HG03565 (cell line): ENCODE data around the gene TSPAN11.
"Not testable (repeated sequence)": the region's sequence is repeated elsewhere in the genome, so short reads cannot be mapped to it uniquely, and the experiment has no call there.

Source experiments
- ATAC-seq: cut with Tn5 transposase; IDR thresholded peaks from one replicate; pipeline ENCODE4 v1.9.1; 2021; ENCODE audit warnings: mild to moderate bottlenecking, moderate library complexity; ENCODE audit not compliant: unreplicated experiment

Gene TSPAN11

GRCh38 chr12:31000751-31001150 is 74.2 kb downstream of the TSPAN11 start:
- ATAC-seq, result no peak

- no peak for ATAC-seq
These were observed 75.2 kb downstream of the TSPAN11 start for GRCh38 chr12:31001581-31002360.

GRCh38 chr12:31002361-31002725 is 75.8 kb downstream of the TSPAN11 start:
- ATAC-seq, result no peak

- no peak for ATAC-seq
These were observed 76.5 kb downstream of the TSPAN11 start for GRCh38 chr12:31002999-31003398.

GRCh38 chr12:31003861-31004640 is 77.5 kb downstream of the TSPAN11 start:
- no peak for ATAC-seq

GRCh38 chr12:31004666-31005065 is 78.1 kb downstream of the TSPAN11 start:
- ATAC-seq, result no peak

- no peak for ATAC-seq
These were observed 78.9 kb downstream of the TSPAN11 start for GRCh38 chr12:31005256-31005943.

- no peak for ATAC-seq
These were observed 79.4 kb downstream of the TSPAN11 start for GRCh38 chr12:31005944-31006361.

GRCh38 chr12:31006416-31007152 is 80.0 kb downstream of the TSPAN11 start:
- ATAC-seq, result no peak

GRCh38 chr12:31007153-31007495 is 80.6 kb downstream of the TSPAN11 start:
- ATAC-seq, result no peak

GRCh38 chr12:31007636-31008175 is 81.2 kb downstream of the TSPAN11 start:
- no peak for ATAC-seq

GRCh38 chr12:31008241-31008761 is 81.8 kb downstream of the TSPAN11 start:
- ATAC-seq, result no peak

GRCh38 chr12:31008961-31009840 is 82.7 kb downstream of the TSPAN11 start:
- no peak for ATAC-seq

GRCh38 chr12:31009976-31010375 is 83.4 kb downstream of the TSPAN11 start:
- ATAC-seq, result no peak

GRCh38 chr12:31011336-31011735 is 84.8 kb downstream of the TSPAN11 start:
- no peak for ATAC-seq

GRCh38 chr12:31011746-31012566 is 85.4 kb downstream of the TSPAN11 start:
- ATAC-seq, result no peak

GRCh38 chr12:31012567-31012891 is 86.0 kb downstream of the TSPAN11 start:
- not testable (repeated sequence) for ATAC-seq

GRCh38 chr12:31015215-31015614 is 88.7 kb downstream of the TSPAN11 start:
- ATAC-seq, result no peak

- ATAC-seq, result no peak
These were observed 89.5 kb downstream of the TSPAN11 start for GRCh38 chr12:31016057-31016456.
